NCI-H460 (cell line): ENCODE results near the gene CAPN15. TPM values are rescaled to one million over a fixed set of nuclear protein-coding genes. Genes with fewer than 3 reads are reported as not detected.
"Not testable (repeated sequence)": the region's sequence is repeated elsewhere in the genome, so short reads cannot be mapped to it uniquely, and the experiment has no call there.

ENCODE experiments used
- DNase-seq: peaks from one replicate; pipeline ENCODE4 v3.0.0-alpha.2; 2016; ENCODE audit warnings: low read depth; ENCODE audit errors: extremely low read depth
- polyA plus RNA-seq: library from polyadenylated mRNA; depleted of rRNA; stranded (reverse); fragments of >200 nt; gene quantifications from 2 replicates; pipeline ENCODE4 v1.2.3, GENCODE V29; 2014; cell fraction: nucleus; rRNA removed
- total RNA-seq: library from RNA; depleted of rRNA; stranded (reverse); fragments of >200 nt; shearing (Covaris generic); gene quantifications from 2 replicates; pipeline ENCODE4 v1.2.3, GENCODE V29; 2014; rRNA removed

The CAPN15 gene
- total RNA-seq = 32.4 and 41.4 TPM in 2 replicates
- 116 and 128 TPM in 2 replicates for polyA plus RNA-seq

DNA sequence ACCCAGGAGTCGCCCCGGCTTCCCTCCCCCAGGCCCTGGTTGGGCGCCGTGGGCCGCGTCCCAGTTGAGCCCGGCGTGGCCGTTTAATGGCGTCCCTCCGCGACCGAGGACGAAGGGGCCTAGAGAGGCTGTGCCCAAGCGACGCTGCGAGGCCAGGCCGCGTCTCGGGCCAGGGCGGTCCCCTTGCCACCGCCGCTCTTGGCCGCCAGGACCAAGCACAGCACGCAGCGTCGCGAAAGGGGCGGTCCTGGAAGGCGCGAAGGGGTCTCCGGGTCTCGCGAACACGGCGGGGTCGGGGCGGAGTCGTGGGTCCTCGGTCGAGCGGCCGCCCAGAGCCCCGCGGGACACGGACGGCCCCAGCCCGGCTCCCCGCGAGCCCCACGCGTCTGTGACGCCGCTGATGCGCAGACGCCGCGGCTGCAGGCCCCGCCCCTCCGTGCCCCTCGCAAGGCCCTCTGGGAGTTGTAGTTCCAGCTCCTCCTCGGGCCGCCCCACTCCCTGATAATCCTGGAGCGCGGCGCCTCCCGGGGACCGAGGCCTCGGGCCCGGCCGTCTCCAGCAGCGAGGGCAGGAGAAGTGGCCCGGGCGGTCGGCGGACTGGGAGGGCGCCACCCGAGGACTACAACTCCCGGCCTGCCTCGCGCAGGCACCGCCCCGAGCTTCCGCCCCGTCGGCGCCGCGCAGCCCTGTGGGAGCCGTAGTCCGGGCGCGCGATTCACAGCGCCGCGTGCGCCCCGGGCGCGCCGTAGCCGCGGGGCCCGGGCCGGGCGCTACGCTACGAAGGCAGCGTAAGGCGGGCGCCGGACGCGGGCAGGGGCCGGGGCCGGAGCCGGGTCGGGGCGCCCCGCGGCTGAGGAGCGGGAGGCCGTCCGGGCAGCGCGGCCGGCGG lies at the start of gene CAPN15:
TSS of gene CAPN15 (plus strand) at position 698 of the 889 bp plus-strand sequence. CDS start 19,127 bp downstream, outside the sequence.
- DNase-seq = peak; percentile 75

DNA sequence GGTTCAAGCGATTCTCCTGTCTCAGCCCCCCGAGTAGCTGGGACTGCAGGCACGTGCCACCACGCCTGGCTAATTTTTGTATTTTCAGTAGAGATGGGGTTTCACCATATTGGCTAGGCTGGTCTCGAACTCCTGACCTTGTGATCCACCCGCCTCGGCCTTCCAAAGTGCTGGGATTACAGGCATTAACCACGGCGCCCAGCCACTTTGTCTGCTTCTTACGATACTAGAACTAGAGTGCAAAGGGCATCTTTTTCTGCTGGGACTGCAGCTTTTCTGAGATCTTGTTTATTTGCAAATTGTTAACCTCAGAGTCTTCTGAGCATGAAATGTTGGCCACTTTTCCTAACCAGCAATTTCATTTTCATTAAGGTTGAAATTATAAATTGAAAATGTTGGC lies 49.2 kb upstream of the CAPN15 start:
- not testable (repeated sequence) for DNase-seq

DNA sequence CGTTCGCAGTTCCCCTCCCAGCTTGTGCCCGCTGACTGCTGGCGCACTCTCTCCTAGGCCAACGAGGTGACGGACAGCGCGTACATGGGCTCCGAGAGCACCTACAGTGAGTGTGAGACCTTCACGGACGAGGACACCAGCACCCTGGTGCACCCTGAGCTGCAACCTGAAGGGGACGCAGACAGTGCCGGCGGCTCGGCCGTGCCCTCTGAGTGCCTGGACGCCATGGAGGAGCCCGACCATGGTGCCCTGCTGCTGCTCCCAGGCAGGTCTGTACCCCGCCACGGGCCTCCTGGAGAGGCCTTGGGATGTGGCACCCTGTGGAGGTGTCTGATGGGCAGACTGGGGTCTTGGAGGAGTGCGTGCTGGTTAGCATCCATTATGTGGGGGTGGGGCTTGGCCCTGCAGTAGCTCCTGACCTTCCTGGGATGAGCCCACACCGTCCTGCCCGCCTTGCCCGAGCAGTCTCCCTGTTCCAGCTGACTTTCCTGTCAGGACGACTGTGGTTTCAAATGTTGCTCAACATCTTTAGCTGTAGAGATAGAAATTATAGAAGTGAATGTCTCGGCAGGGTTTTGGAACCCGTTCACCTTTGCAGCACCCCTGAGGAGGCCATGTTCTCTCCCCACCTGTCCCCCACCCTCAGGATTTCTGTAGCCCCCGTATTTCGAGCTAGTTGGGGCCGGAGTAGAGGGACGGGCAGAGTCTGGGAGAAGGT lies 44.9 kb upstream of the CAPN15 start:
- no peak for DNase-seq

DNA sequence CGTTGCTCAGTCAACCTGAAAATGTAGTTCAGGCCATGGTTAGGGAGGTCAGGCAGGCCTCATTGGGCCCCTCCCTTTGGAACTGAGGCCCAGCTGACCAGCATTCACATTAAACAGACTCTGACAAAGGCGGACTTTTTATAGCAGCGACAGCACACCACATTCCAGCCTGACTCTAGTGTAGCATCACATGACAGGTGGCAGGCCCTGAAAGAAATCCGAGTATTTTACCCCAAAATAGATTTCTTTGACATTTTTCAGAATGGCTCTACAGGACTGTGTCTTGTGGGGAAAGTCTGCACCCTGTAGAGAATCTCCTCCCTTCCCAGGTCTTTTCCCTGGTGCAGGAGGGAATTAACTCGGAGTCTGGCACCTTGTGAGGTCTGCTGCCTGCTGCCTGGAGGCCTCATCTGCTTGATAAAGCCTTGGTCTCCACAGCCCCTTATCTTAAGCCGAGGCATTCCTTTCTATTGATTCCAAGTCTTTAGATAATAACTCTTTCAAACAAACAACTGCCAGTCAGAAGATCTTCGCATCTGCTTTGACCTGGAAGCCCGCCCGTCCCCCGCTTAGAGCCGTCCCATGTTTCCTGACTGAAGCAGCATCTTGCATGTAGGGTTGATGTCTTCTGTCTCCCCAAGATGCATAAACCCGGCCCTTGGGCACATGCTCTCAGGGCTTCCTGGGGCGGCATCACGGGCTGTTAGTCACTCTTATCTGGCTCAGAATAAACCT lies 44.0 kb upstream of the CAPN15 start:
- DNase-seq = no peak

DNA sequence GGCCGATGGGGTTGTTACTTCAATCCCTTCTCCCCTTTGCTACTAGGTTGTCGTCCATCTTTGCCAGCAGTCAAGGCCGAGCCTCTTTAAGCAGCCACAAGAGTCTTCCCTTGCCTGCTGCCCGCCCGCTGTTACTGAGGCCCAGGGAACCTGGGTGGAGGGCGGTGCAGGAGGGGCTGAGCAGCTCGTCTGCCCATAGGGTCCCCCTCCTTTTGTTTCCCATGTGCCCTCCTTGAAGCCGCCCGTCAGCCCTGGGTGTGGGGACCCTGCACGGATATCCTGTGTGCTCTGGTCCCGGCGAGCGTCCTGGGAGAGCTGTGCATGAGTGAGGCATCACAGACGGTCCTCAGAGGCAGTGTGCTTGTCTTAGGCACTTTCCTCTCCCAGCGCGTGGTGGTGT lies 37.9 kb upstream of the CAPN15 start:
- no peak for DNase-seq

DNA sequence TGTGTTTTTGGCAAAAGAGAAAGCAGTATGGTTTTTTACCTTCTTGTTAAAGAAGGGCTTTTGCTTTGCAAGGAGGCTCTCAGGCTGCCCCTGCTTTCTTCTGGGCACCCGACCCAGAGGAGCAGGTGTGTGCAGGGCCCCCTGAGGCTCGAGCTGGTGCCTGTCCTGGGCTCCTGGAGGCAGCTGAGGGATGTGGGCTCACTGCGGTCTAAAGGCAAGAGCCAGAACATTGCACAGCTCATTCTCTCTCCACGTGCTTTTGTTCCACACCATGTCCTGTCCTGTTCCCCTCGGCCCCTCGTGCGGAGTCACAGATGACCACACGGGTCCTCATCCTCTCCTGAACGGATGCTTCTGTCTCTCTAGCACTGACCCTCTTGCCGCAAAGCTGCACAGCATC lies 36.7 kb upstream of the CAPN15 start:
- no peak for DNase-seq

DNA sequence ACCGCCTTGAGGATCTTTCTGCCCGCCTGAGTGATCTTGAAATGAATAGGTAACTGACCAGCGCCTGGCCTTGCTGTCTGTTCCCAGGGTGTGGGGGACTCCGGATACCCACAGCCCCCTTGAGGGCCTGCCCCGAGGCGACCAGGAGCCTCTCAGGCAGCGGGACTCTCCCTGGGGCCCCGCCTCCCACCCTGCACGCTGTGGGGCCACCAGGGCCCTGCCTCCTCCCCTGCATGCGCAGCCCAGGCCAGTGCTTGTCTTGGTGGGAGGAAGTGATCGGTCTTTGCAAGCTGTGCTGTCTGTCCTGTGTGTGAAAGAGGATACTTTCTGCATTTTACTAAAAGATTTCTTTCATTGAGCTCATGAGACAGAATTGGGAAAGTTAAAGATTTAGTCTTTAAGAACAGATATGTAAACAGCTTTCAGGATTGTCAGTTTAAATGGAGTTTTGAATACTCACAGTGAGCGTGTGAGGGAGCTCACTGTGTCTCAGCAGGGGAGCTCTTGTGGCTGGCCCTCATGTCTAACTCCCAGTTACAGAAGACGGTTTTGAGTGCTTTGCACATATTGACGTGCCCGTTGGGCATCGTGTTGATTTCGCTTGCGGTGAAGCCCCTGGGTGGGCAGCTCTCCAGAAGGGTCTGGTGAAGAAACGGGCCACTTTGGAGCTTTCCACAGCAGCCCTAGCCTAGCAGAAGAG lies 36.1 kb upstream of the CAPN15 start:
- no peak for DNase-seq

DNA sequence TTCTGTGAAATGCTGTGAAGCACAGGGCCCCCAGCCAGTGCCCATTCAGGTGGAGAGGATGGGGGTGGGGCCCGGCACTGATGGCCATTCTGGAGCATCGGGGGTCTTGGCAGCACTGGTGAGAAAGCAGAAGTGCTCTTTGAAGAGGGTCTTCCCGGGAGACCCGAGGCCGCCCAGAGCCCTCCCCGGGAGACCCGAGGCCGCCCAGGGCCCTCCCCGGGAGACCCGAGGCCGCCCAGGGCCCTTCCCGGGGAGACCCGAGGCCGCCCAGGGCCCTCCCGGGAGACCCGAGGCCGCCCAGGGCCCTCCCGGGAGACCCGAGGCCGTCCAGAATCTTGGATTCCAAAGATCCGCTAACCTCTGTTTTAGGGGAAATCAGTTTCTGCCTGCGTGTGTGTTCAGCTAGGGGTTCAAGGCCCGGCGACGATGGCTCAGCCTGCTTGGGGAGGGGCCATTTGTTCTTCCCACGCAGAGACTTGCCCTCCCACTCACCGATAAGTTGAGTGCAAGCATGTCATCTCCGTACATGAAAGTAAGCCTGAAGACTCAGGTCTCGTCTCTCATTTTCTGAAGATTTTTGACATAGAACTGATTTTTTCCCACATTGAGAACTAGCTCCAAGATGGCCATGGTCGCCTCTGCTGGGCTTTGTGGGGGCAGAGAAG lies 35.2 kb upstream of the CAPN15 start:
- no peak for DNase-seq

DNA sequence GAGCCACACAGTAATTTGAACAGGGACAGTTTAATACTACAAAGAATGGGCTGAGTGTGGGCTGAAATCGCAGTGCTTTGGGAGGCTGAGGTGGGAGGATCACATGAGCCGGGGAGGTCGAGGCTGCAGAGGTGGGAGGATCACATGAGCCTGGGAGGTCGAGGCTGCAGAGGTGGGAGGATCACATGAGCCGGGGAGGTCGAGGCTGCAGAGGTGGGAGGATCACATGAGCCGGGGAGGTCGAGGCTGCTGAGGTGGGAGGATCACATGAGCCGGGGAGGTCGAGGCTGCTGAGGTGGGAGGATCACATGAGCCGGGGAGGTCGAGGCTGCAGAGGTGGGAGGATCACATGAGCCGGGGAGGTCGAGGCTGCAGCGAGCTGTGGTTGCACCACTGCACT lies 32.8 kb upstream of the CAPN15 start:
- not testable (repeated sequence) for DNase-seq

DNA sequence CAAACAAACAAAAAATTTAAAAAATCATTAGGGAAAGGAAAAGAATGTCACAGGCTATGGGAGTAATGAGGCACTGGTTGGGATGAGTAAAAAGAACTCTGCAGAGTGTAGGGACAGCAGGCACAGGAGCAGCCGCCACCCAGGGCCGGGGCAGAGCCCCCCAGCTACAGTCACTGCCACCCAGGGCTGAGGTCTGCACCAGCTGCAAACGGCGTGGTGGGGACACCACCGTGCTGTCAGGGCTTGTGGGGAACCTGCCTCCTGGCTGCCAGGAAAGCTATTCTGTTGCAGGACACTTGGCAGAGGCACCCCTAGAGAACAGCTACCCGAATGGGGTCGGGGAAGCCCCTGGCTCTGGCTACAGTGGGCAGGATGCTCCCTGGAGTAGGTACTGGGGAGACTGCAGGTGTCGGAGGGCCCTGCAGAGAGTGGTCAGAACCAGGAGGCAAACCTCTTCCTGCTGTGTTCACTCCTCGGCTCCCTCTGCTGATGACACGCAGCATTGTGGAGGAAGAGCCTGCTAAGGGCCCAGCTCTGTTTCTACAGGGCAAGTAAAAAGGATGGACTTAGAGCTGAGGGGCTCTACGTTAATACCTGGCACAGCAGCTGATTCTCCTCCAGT lies 32.3 kb upstream of the CAPN15 start:
- peak; percentile 22 for DNase-seq

DNA sequence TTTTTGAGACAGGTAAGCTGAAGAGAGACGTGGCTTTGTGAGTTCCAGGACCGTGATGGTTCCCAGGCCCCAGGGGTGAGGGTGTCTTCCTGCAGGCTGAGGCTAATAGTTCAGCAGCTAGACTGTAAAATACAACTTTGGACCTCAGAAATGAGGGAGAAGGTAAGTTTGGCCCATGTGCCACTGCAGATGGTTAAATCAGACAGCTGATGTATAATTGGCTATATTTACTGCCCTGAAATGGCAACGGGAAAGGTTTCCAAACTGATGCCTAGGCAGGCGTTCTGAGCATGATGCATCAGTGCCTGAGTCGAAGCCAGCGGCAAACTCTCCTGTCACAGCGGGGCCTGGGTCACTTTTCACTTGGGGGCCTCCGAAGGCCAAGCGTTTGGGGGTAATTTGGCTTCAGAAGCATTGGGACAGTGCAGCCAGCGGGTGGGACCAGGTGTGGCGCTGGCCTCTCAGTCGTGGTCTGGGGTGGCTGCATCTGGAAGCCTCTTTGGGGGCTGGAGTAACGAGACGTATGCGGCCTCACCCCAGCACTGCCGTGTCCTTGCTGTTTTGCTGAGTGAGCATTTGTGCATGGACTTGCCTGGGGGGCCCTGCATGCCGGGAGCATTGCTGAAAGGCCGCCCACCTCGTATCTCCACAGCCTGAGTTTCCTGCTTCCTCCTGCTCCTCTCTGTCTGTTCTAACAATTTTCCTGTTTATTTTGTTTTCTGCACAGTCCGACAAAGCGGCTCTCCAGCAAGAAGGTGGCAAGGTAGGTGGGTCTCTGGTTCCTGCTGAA lies 31.2 kb upstream of the CAPN15 start:
- DNase-seq = no peak

DNA sequence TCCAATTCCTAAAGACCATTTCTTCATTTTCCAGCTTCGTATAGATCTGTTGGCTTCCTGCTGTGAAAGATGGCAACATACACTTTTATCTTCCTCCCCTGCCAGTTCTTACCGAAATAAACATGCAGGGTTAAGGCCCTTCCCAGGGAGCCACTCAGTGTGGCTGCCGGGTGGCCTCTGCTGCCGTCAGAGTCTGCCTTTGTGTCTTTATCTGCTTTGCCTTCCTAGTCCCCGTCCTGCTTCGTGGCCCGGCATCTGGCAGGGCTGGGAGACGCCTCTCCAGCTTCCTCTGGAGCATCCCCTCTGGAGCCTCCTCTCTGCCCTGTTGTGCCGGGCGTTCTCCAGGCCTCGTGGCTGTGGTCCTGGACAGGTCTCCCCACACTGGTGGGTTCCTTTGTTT lies 30.3 kb upstream of the CAPN15 start:
- no peak for DNase-seq

DNA sequence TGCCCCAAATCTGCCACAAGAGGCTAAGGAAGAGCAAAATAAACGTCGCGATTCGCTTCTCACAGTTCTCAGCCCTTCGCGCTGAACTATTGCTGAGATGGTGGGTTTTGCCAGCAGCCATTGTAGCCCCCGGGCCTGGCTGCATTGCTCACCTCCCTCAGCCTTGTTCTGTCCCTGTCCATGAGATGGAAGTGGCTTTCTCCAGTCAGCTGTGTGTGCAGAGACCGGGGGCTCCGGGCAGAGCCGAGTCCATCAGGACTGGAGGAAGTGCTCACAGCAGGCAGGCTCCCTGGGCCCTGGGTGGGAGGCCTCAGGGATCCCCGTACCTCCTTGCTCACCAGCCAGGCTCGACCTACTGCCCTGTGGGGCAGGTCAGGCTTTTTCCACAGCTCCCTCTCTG lies 27.6 kb upstream of the CAPN15 start:
- DNase-seq = no peak

DNA sequence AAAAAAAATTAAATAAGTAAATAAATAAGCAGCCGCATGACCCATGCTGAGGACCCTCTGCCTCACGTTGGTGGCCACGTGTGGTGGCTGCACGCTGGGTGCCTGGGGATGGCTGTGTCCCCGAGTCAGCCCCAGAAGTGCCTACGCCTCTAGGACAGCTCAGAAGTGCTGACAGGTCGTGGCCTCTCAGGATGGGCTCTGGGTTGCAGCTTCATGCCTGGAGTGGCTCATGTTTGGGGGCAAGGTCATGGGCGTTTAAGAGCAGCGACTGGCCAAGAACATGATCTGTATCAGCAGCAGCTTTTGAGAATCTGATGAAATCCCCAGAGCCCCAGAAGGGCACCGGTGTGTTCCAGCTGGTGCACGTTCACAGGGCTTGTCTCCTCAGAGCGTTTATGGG lies 26.8 kb upstream of the CAPN15 start:
- no peak for DNase-seq

DNA sequence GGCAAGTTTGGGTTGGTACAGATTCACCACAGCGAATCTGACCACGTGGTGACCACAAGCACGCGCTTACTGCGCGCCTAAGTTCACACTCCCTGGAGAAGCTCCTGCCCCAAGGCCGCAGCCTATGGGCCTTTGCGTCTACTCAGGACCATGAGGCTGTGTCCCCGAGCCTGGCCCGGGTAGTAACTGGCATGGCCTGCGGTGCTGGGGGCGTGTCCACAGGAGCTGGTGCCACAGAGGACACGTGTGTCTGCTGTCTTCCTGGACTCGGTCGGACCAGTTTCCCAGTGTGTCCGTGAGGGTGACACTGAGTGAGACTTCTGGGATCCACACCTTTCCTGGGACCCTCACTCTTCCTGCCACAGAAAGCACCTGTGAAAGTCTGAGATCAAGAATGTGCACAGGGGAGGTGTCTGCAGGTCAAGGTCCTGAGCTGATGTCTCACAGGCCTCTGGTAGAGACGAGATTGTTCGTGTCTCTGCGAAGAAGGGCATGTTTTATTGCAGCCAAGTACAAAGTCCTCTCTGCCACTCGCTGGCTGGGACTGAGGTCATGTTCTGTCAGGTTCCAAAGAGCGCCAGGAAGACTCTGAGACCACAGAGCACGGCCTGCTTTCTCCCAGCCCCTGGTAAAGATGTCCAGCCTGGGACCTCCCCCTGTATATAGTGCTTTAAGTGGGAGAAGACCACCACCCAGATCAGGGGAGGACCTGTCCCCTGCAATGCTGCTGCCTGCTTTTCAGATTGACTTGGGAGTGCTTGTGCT lies 25.2 kb upstream of the CAPN15 start:
- DNase-seq = no peak

DNA sequence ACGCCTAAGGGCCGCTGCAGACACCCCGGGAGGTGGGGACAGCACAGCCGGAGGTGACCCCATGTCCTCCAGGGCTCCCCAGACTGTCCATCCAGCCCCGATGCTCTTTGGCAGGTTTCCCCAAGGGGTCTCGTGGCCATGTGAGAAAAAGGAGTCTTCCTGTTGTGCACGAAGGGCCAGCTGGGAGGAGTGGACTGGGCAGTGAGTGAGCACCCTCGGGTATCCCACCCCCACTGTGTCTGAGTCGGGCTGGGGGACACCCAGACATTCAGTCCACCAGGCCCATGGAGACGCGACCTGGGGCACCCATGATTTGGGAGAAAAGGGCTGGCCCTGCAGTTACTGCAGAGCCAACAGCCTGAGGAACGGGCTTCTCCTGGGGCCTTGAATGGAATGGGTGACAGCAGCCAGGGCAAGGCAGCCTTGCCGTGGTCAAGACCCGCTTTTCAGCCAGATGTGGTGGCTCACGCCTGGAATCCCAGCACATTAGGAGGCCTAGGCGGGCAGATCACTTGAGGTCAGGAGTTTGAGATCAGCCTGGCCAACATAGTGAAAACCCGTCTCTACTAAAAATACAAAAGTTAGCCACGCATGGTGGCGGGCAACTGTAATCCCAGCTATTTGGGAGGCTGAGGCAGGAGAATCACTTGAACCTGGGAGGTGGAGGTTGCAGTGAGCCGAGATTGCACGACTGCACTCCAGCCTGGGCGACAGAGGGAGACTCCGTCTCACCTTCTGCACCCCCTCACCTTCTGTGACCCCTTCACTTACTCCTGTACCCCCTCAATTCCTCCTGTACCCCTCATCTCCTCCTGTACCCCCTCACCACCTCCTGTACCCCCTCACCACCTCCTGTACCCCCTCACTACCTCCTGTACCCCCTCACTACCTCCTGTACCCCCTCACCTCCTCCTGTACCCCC lies 24.1 kb upstream of the CAPN15 start:
- DNase-seq = no peak
